ENCODE data around the gene POU2AF1.

DNA sequence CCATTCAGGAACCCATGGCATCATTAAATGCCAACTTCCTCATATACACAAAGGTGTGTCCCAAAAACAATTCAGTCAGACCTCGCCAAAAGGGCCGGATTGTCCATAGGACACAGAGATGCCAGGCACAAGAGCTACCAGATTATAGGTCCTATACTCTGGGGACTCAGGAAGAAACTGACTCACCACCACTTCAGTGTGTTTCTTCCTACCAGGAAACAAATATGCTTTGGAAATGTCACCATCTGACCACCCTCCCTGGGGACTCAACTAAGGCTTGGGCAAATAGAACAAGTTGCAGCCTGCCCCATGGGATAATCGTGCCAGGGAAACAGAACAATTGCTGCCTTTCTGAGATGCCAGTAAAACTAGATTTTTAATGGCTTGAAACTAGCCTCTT lies 69.0 kb downstream of the POU2AF1 start:
- TF ChIP-seq, protein P1, sequence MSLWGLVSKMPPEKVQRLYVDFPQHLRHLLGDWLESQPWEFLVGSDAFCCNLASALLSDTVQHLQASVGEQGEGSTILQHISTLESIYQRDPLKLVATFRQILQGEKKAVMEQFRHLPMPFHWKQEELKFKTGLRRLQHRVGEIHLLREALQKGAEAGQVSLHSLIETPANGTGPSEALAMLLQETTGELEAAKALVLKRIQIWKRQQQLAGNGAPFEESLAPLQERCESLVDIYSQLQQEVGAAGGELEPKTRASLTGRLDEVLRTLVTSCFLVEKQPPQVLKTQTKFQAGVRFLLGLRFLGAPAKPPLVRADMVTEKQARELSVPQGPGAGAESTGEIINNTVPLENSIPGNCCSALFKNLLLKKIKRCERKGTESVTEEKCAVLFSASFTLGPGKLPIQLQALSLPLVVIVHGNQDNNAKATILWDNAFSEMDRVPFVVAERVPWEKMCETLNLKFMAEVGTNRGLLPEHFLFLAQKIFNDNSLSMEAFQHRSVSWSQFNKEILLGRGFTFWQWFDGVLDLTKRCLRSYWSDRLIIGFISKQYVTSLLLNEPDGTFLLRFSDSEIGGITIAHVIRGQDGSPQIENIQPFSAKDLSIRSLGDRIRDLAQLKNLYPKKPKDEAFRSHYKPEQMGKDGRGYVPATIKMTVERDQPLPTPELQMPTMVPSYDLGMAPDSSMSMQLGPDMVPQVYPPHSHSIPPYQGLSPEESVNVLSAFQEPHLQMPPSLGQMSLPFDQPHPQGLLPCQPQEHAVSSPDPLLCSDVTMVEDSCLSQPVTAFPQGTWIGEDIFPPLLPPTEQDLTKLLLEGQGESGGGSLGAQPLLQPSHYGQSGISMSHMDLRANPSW (CRISPR knock-in tag; conservative IDR thresholded peaks at IDR 0.05; ENCODE audit: low read depth): no peak
- TF ChIP-seq, protein P2, sequence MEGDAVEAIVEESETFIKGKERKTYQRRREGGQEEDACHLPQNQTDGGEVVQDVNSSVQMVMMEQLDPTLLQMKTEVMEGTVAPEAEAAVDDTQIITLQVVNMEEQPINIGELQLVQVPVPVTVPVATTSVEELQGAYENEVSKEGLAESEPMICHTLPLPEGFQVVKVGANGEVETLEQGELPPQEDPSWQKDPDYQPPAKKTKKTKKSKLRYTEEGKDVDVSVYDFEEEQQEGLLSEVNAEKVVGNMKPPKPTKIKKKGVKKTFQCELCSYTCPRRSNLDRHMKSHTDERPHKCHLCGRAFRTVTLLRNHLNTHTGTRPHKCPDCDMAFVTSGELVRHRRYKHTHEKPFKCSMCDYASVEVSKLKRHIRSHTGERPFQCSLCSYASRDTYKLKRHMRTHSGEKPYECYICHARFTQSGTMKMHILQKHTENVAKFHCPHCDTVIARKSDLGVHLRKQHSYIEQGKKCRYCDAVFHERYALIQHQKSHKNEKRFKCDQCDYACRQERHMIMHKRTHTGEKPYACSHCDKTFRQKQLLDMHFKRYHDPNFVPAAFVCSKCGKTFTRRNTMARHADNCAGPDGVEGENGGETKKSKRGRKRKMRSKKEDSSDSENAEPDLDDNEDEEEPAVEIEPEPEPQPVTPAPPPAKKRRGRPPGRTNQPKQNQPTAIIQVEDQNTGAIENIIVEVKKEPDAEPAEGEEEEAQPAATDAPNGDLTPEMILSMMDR (IDR thresholded peaks at IDR 0.05): no peak
- TF ChIP-seq, protein P3, sequence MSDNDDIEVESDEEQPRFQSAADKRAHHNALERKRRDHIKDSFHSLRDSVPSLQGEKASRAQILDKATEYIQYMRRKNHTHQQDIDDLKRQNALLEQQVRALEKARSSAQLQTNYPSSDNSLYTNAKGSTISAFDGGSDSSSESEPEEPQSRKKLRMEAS (CRISPR knock-in tag; IDR thresholded peaks at IDR 0.05): no peak
